ENCODE results near the gene OR52A5.

Gene OR52A5

GRCh38 chr11:5107285-5107684, 30.9 kb downstream of the OR52A5 start:
- no peak for DNase-seq

- no peak for DNase-seq
Measured at GRCh38 chr11:5103066-5103465, 35.1 kb downstream of the OR52A5 start.

- no peak for DNase-seq
Measured at GRCh38 chr11:5102246-5102645, 35.9 kb downstream of the OR52A5 start.

- DNase-seq: no peak
Measured at GRCh38 chr11:5096011-5096410, 42.1 kb downstream of the OR52A5 start.

GRCh38 chr11:5092821-5093585, 45.2 kb downstream of the OR52A5 start:
- no peak for DNase-seq

- DNase-seq: no peak
Measured at GRCh38 chr11:5090668-5091067, 47.5 kb downstream of the OR52A5 start.

- no peak for DNase-seq
Measured at GRCh38 chr11:5088556-5088955, 49.6 kb downstream of the OR52A5 start.

GRCh38 chr11:5083602-5084001, 54.6 kb downstream of the OR52A5 start:
- DNase-seq: no peak

- DNase-seq: no peak
Measured at GRCh38 chr11:5081405-5081804, 56.8 kb downstream of the OR52A5 start.
